Vagina (tissue), 2 donors: ENCODE results near the gene TMEM215. TPM values are rescaled to one million over a fixed set of nuclear protein-coding genes. Genes with fewer than 3 reads are reported as not detected.

ENCODE experiments used
- DNase-seq, 2 donors: peaks; one replicate each; pipeline ENCODE4 v3.0.0-alpha.2; 2017; ENCODE audit errors: extremely low spot score in 2 of 2
- H3K27ac ChIP-seq: fragments of 200-600 bp; sonication (generic); one replicate; pipeline ENCODE4 v1.5.1; 2019
- H3K27me3 ChIP-seq: fragments of 200-600 bp; sonication (generic); one replicate; pipeline ENCODE4 v1.5.1; 2019
- H3K36me3 ChIP-seq, 2 donors: fragments of 200-600 bp; sonication (generic); one replicate each; pipeline ENCODE4 v1.5.1; 2017 to 2019
- H3K4me1 ChIP-seq: fragments of 200-600 bp; sonication (generic); one replicate; pipeline ENCODE4 v1.5.1; 2019
- H3K4me3 ChIP-seq, 2 donors: fragments of 200-600 bp; sonication (generic); 1 replicate in 1 of 2; 2 replicates in 1 of 2; pipeline ENCODE4 v1.5.1; 2016 to 2019
- H3K9me3 ChIP-seq: fragments of 200-600 bp; sonication (generic); one replicate; pipeline ENCODE4 v1.5.1; 2019
- POLR2A ChIP-seq, 2 donors: fragments of 450-650 bp; IDR thresholded peaks; one replicate each; pipeline ENCODE4 v1.6.1; 2017; ENCODE audit warnings: antibody characterized with exemption in 2 of 2, mild to moderate bottlenecking in 2 of 2, moderate library complexity in 2 of 2
- POLR2AphosphoS5 ChIP-seq, 2 donors: sonication (generic); formaldehyde crosslinking; IDR thresholded peaks; one replicate each; pipeline ENCODE4 v1.9.0; 2017; ENCODE audit warnings: antibody characterized with exemption in 2 of 2, mild to moderate bottlenecking in 2 of 2, low read depth in 1 of 2; ENCODE audit not compliant: insufficient read depth in 1 of 2
- intact Hi-C: fragments of 100-400 bp; cut with DNase I; formaldehyde crosslinking; loops from one replicate; pipeline ENCODE4 v1.15.1; 2023
- small RNA-seq: library from RNA; depleted of rRNA; stranded (forward); fragments of <200 nt; gene quantifications from one replicate; pipeline ENCODE3, GENCODE V24; 2016
- total RNA-seq: library from RNA; depleted of rRNA; stranded (reverse); fragments of >200 nt; gene quantifications from one replicate; pipeline ENCODE4 v1.2.3, GENCODE V29; 2016
- TF ChIP-seq, protein P1 (sequence below), 3 experiments: fragments of 450-650 bp in 2 of 3; fragments of 200-600 bp in 1 of 3; sonication (generic) in 1 of 3; IDR thresholded peaks; one replicate each; pipeline ENCODE4 v1.5.1; 2017 to 2019; ENCODE audit warnings: antibody characterized with exemption in 3 of 3, mild to moderate bottlenecking in 2 of 3, moderate library complexity in 2 of 3

The TMEM215 gene
- total RNA-seq, 1 donor from 2014 or later, result not detected

- Histone ChIP-seq H3K36me3 (no peaks in the 10 kb centered on the region), H3K27ac (no peak overlapping the region), H3K27me3 (no peaks in the 10 kb centered on the region), H3K9me3 (no peaks in the 10 kb centered on the region), H3K4me3 (no peak overlapping the region), H3K4me1 (no peaks in the 10 kb centered on the region)
- intact Hi-C loops, result no loop called here
- DNase-seq, result no peak
- TF ChIP-seq, protein P1, sequence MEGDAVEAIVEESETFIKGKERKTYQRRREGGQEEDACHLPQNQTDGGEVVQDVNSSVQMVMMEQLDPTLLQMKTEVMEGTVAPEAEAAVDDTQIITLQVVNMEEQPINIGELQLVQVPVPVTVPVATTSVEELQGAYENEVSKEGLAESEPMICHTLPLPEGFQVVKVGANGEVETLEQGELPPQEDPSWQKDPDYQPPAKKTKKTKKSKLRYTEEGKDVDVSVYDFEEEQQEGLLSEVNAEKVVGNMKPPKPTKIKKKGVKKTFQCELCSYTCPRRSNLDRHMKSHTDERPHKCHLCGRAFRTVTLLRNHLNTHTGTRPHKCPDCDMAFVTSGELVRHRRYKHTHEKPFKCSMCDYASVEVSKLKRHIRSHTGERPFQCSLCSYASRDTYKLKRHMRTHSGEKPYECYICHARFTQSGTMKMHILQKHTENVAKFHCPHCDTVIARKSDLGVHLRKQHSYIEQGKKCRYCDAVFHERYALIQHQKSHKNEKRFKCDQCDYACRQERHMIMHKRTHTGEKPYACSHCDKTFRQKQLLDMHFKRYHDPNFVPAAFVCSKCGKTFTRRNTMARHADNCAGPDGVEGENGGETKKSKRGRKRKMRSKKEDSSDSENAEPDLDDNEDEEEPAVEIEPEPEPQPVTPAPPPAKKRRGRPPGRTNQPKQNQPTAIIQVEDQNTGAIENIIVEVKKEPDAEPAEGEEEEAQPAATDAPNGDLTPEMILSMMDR (IDR thresholded peaks at IDR 0.05), result no peak
- TF ChIP-seq POLR2A (IDR thresholded peaks at IDR 0.05), result no peak
- no peak for TF ChIP-seq POLR2AphosphoS5 (IDR thresholded peaks at IDR 0.05; ENCODE audit: insufficient read depth in 1 of 2, low read depth in 1 of 2)
These were observed 41.9 kb downstream of the TMEM215 start for GRCh38 chr9:32825203-32825602.

- Histone ChIP-seq H3K9me3 (no peaks in the 10 kb centered on the region), H3K36me3 (no peaks in the 10 kb centered on the region), H3K4me1 (no peaks in the 10 kb centered on the region), H3K27ac (no peak overlapping the region), H3K4me3 (no peak overlapping the region), H3K27me3 (no peaks in the 10 kb centered on the region)
- TF ChIP-seq POLR2AphosphoS5 (IDR thresholded peaks at IDR 0.05; ENCODE audit: insufficient read depth in 1 of 2, low read depth in 1 of 2) (no peak), POLR2A (IDR thresholded peaks at IDR 0.05) (no peak)
- TF ChIP-seq, protein P1 (IDR thresholded peaks at IDR 0.05), result no peak
- intact Hi-C loops, result no loop called here
- no peak for DNase-seq
These were observed 45.5 kb downstream of the TMEM215 start for GRCh38 chr9:32828861-32829260.

DNA sequence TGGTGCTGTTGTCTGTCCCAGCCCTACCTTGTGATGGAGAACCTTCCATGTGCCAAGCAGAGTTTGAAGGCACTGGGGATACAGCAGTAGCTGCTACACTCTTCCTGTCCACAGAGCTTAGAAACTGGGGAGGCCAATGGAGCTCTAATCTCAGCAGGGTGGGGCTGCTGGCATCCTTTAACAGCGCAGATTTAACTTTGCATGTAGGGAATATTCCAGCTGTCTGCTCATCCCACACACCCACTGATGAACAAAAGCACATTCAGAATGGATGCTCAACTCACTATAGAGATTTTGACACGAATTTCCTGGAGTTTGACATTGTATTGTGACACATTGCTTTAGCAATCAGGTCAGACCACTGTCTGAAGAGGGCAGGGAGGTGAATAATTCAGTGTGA lies 49.0 kb downstream of the TMEM215 start:
- H3K4me1 ChIP-seq, result no peaks in the 10 kb centered on the region
- DNase-seq, result no peak
- no peaks in the 10 kb centered on the region for H3K9me3 ChIP-seq
- no peak overlapping the region for H3K27ac ChIP-seq
- H3K4me3 ChIP-seq, result no peak overlapping the region
- intact Hi-C loops, result no loop called here
- no peak for TF ChIP-seq POLR2A (IDR thresholded peaks at IDR 0.05)
- no peak for TF ChIP-seq POLR2AphosphoS5 (IDR thresholded peaks at IDR 0.05; ENCODE audit: insufficient read depth in 1 of 2, low read depth in 1 of 2)
- TF ChIP-seq, protein P1 (IDR thresholded peaks at IDR 0.05), result no peak
- H3K36me3 ChIP-seq, result no peaks in the 10 kb centered on the region
- H3K27me3 ChIP-seq, result no peaks in the 10 kb centered on the region

Small RNA genes lying within 50 kb of the gene (small RNA-seq; reads per million reads assigned to genes)
- gene RF00019, result not detected

Other genes starting within 250 kb of the TMEM215 start
- not detected for gene SMIM27, start 231.2 kb upstream of the TMEM215 start, total RNA-seq
- 18.4 TPM for gene TOPORS, start 231.0 kb upstream of the TMEM215 start, total RNA-seq
- 28.0 TPM for gene NDUFB6, start 210.4 kb upstream of the TMEM215 start, total RNA-seq
- gene TAF1L, start 147.9 kb upstream of the TMEM215 start, total RNA-seq, result not detected
- 28.5 TPM for gene APTX, start 218.1 kb downstream of the TMEM215 start, total RNA-seq
- gene DNAJA1, start 241.7 kb downstream of the TMEM215 start, total RNA-seq, result 70.0 TPM